GM21423 (cell line): ENCODE data around the gene HDAC4.

ENCODE experiments used
- ATAC-seq: cut with Tn5 transposase; IDR thresholded peaks from one replicate; pipeline ENCODE4 v1.9.1; 2021; ENCODE audit warnings: mild to moderate bottlenecking, moderate library complexity; ENCODE audit not compliant: unreplicated experiment

Gene HDAC4

GRCh38 chr2:239244625-239245024, 156.2 kb downstream of the HDAC4 start:
- no peak for ATAC-seq

GRCh38 chr2:239241431-239241960, 159.3 kb downstream of the HDAC4 start:
- ATAC-seq = no peak

GRCh38 chr2:239240414-239240881, 160.4 kb downstream of the HDAC4 start:
- no peak for ATAC-seq

- no peak for ATAC-seq
Measured at GRCh38 chr2:239239607-239240413, 161.0 kb downstream of the HDAC4 start.

- ATAC-seq = no peak
Measured at GRCh38 chr2:239238839-239239606, 161.8 kb downstream of the HDAC4 start.

- no peak for ATAC-seq
Measured at GRCh38 chr2:239238381-239238780, 162.4 kb downstream of the HDAC4 start.

GRCh38 chr2:239236808-239237205, 164.0 kb downstream of the HDAC4 start:
- no peak for ATAC-seq

- ATAC-seq = no peak
Measured at GRCh38 chr2:239236043-239236807, 164.6 kb downstream of the HDAC4 start.

GRCh38 chr2:239235311-239235710, 165.5 kb downstream of the HDAC4 start:
- ATAC-seq = no peak

- ATAC-seq = no peak
Measured at GRCh38 chr2:239234191-239235175, 166.3 kb downstream of the HDAC4 start.

GRCh38 chr2:239233576-239233975, 167.2 kb downstream of the HDAC4 start:
- ATAC-seq = no peak

GRCh38 chr2:239232195-239232578, 168.6 kb downstream of the HDAC4 start:
- ATAC-seq = no peak

- no peak for ATAC-seq
Measured at GRCh38 chr2:239231231-239232194, 169.3 kb downstream of the HDAC4 start.

GRCh38 chr2:239230318-239231052, 170.3 kb downstream of the HDAC4 start:
- ATAC-seq = no peak

GRCh38 chr2:239229545-239230279, 171.1 kb downstream of the HDAC4 start:
- no peak for ATAC-seq

- ATAC-seq = no peak
Measured at GRCh38 chr2:239227661-239228371, 173.0 kb downstream of the HDAC4 start.
